B cell (primary cell): Measurements from ENCODE around the gene ABCA4. TPM values are rescaled to one million over a fixed set of nuclear protein-coding genes. Genes with fewer than 3 reads are reported as not detected.

Experiments
- ATAC-seq: fragments of 200-7000 bp; cut with Tn5 transposase; one replicate; pipeline ENCODE4 v1.10.0; 2021; ENCODE audit warnings: low read depth, mild to moderate bottlenecking, moderate number of reproducible peaks, moderate library complexity
- CTCF ChIA-PET: fragments of 350-600 bp; sonication (Branson Sonifier 250); formaldehyde crosslinking; loops from one replicate; lab custom pipeline; 2021; ENCODE audit warnings: antibody characterized with exemption, inconsistent platforms; lab: Charles Lee
- POLR2A ChIA-PET: fragments of 350-600 bp; sonication (Branson Sonifier 250); formaldehyde crosslinking; loops from one replicate; lab custom pipeline; 2021; ENCODE audit warnings: antibody characterized with exemption; lab: Charles Lee
- DNase-seq: peaks from one replicate; pipeline ENCODE4 v3.0.0; 2013
- H2AFZ ChIP-seq: 2 replicates; pipeline ENCODE4 v1.6.1; 2012; ENCODE audit warnings: mild to moderate bottlenecking, low read depth, low read length; ENCODE audit not compliant: insufficient read depth, poor library complexity, severe bottlenecking
- H3K27ac ChIP-seq, 2 donors: 1 replicate in 1 of 2; 2 replicates in 1 of 2; pipeline ENCODE4 v1.5.1; 2012 to 2013; ENCODE audit warnings: low read length in 2 of 2, mild to moderate bottlenecking in 2 of 2, moderate library complexity in 1 of 2
- H3K27me3 ChIP-seq, 4 experiments: fragments of 200-600 bp in 1 of 4; sonication (generic) in 1 of 4; replicated peaks in 1 of 4; 1 replicate in 2 of 4; 2 replicates in 2 of 4; pipeline versions ENCODE4 v1.6.1 to v1.7.0; 2013 to 2016; ENCODE audit warnings: low read length in 3 of 4, mild to moderate bottlenecking in 2 of 4, mixed read lengths in 1 of 4, moderate library complexity in 1 of 4; ENCODE audit not compliant: insufficient read depth in 4 of 4, control insufficient read depth in 3 of 4; ENCODE audit errors: control extremely low read depth in 1 of 4
- H3K36me3 ChIP-seq, 2 experiments: replicated peaks in 1 of 2; 1 replicate in 1 of 2; 2 replicates in 1 of 2; pipeline versions ENCODE4 v1.6.1 to v1.7.1; 2013; ENCODE audit warnings: low read length in 1 of 2; ENCODE audit not compliant: insufficient read depth in 2 of 2, control insufficient read depth in 1 of 2; ENCODE audit errors: control extremely low read depth in 1 of 2, extremely low read depth in 1 of 2
- H3K4me1 ChIP-seq, 2 donors: fragments of 200-600 bp in 1 of 2; sonication (generic) in 1 of 2; 1 replicate in 1 of 2; 2 replicates in 1 of 2; pipeline versions ENCODE4 v1.5.1 to v1.6.1; 2013 to 2017; ENCODE audit warnings: low read length in 2 of 2; ENCODE audit not compliant: control insufficient read depth in 2 of 2, insufficient read depth in 2 of 2
- H3K4me2 ChIP-seq: replicated peaks from 2 replicates; pipeline ENCODE3; 2012; ENCODE audit warnings: mild to moderate bottlenecking, low read depth, low read length; ENCODE audit not compliant: poor library complexity, severe bottlenecking
- H3K4me3 ChIP-seq, 5 experiments: fragments of 200-600 bp in 1 of 5; sonication (generic) in 1 of 5; 1 replicate in 3 of 5; 2 replicates in 2 of 5; pipeline versions ENCODE4 v1.5.1 to v1.7.0; 2011 to 2016; ENCODE audit warnings: low read length in 4 of 5, mild to moderate bottlenecking in 4 of 5, low read depth in 2 of 5, control low read depth in 1 of 5, moderate library complexity in 1 of 5; ENCODE audit not compliant: insufficient read depth in 1 of 5; ENCODE audit errors: control extremely low read depth in 1 of 5, extremely low read depth in 1 of 5
- H3K79me2 ChIP-seq: fragments of 200-600 bp; sonication (generic); one replicate; pipeline ENCODE4 v1.6.0; 2016; ENCODE audit warnings: low read length; ENCODE audit not compliant: control insufficient read depth, insufficient read depth
- H3K9ac ChIP-seq: fragments of 200-600 bp; sonication (generic); 2 replicates; pipeline ENCODE4 v1.6.1; 2017; ENCODE audit warnings: mild to moderate bottlenecking, low read length, moderate library complexity
- H3K9me3 ChIP-seq, 3 donors: one replicate each; pipeline versions ENCODE4 v1.6.1 to v1.7.1; 2013; ENCODE audit warnings: low read length in 2 of 3; ENCODE audit not compliant: control insufficient read depth in 2 of 3, insufficient read depth in 1 of 3; ENCODE audit errors: control extremely low read depth in 1 of 3
- H4K20me1 ChIP-seq: 2 replicates; pipeline ENCODE4 v1.6.0; 2012; ENCODE audit warnings: mild to moderate bottlenecking, low read length; ENCODE audit not compliant: insufficient read depth, control insufficient read depth, poor library complexity, severe bottlenecking
- H3K27ac Mint-ChIP-seq: one replicate; pipeline ENCODE4 v1.8.0; 2021; ENCODE audit warnings: mixed read lengths
- H3K27me3 Mint-ChIP-seq: one replicate; pipeline ENCODE4 v1.8.0; 2021; ENCODE audit warnings: mixed read lengths
- H3K4me1 Mint-ChIP-seq: one replicate; pipeline ENCODE4 v1.8.0; 2021; ENCODE audit warnings: mixed read lengths
- H3K4me3 Mint-ChIP-seq: one replicate; pipeline ENCODE4 v1.8.0; 2021; ENCODE audit warnings: mixed read lengths
- H3K9me3 Mint-ChIP-seq: one replicate; pipeline ENCODE4 v1.8.0; 2022; ENCODE audit warnings: mixed read lengths; ENCODE audit not compliant: insufficient read depth
- EZH2 ChIP-seq: IDR thresholded peaks from 2 replicates; pipeline ENCODE4 v1.6.1; 2012; ENCODE audit warnings: borderline replicate concordance, low read depth, mild to moderate bottlenecking, moderate library complexity, low read length; ENCODE audit not compliant: insufficient read depth, poor library complexity, severe bottlenecking
- WGBS: methylation state at CpG from one replicate; pipeline ENCODE4 v1.1.5; 2013; ENCODE audit warnings: missing lambda C conversion rate; ENCODE audit not compliant: insufficient coverage; 5-methylcytosine and 5-hydroxymethylcytosine counted together
- intact Hi-C: fragments of 100-400 bp; cut with micrococcal nuclease; formaldehyde crosslinking; loops from one replicate; pipeline ENCODE4 v1.10.0; 2022
- polyA plus RNA-seq: library from polyadenylated mRNA; depleted of rRNA; stranded (reverse); fragments of >200 nt; gene quantifications from 2 replicates; pipeline ENCODE4 v1.2.3, GENCODE V29; 2012
- total RNA-seq, 2 donors: library from RNA; stranded (reverse); fragments of 120-200 nt in 1 of 2; gene quantifications; 1 replicate in 1 of 2; 2 replicates in 1 of 2; pipeline versions ENCODE4 v1.2.3 to v1.2.4, GENCODE V29; 2013 to 2022
- TF ChIP-seq, protein P1 (sequence below): fragments of 200-600 bp; IDR thresholded peaks from one replicate; pipeline ENCODE4 v1.8.0; 2022; ENCODE audit warnings: antibody characterized with exemption, mild to moderate bottlenecking

The ABCA4 gene
- total and polyA plus RNA-seq, 2 donors (not counting 1 experiment from before 2014, with no cell fraction given) = not detected

DNA sequence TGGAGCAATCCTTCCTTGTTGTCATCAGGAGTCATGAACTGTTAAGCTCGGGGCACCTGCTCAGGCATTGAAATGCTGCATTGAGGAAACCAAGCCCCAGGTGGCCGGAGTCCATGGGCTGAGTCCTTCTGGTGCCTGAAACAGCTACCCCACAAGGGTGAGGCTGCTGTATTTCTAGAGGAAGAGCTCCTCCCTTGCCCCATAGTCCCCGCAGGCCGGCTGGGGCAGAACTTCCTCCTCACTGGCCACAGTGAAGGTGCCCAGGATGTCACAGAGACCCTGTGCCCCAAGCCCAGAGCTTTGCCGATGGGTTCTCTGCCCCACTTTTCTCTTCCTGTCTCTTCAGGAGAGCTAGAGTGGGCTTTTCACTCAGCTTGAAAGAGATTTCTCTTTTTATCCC is 130.9 kb downstream of the ABCA4 start:
- intact Hi-C loops = no loop called here
- no peaks in the 10 kb centered on the region for H3K9me3 Mint-ChIP-seq
- no peak overlapping the region for H3K4me3 ChIP-seq
- ChIA-PET CTCF (interaction anchor here (1.1 kb wide), 1 partner anchor 36 kb away, joined by 3 read pairs; no protein-coding TSS in a partner anchor), POLR2A (no interaction called here)
- no peak overlapping the region for H3K9ac ChIP-seq
- H3K79me2 ChIP-seq = no peaks in the 10 kb centered on the region
- H3K4me1 Mint-ChIP-seq = no peaks in the 10 kb centered on the region
- H4K20me1 ChIP-seq = no peaks in the 10 kb centered on the region
- 85% methylated on average over 4 of the region's 5 CpGs for WGBS
- no peaks in the 10 kb centered on the region for H3K9me3 ChIP-seq
- H3K27me3 Mint-ChIP-seq = peaks cover 27% of the 10 kb centered on the region
- H3K36me3 ChIP-seq = no peaks in the 10 kb centered on the region
- DNase-seq = no peak
- ATAC-seq = no peak
- H3K27ac Mint-ChIP-seq = no peak overlapping the region
- no peak overlapping the region for H3K4me2 ChIP-seq
- no peak overlapping the region for H2AFZ ChIP-seq
- H3K27ac ChIP-seq = no peak overlapping the region
- TF ChIP-seq, protein P1, sequence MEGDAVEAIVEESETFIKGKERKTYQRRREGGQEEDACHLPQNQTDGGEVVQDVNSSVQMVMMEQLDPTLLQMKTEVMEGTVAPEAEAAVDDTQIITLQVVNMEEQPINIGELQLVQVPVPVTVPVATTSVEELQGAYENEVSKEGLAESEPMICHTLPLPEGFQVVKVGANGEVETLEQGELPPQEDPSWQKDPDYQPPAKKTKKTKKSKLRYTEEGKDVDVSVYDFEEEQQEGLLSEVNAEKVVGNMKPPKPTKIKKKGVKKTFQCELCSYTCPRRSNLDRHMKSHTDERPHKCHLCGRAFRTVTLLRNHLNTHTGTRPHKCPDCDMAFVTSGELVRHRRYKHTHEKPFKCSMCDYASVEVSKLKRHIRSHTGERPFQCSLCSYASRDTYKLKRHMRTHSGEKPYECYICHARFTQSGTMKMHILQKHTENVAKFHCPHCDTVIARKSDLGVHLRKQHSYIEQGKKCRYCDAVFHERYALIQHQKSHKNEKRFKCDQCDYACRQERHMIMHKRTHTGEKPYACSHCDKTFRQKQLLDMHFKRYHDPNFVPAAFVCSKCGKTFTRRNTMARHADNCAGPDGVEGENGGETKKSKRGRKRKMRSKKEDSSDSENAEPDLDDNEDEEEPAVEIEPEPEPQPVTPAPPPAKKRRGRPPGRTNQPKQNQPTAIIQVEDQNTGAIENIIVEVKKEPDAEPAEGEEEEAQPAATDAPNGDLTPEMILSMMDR = no peak
- TF ChIP-seq EZH2 = no peak
- peaks cover 0 to 4% (median 0%) of the 10 kb centered on the region in 4 experiments for H3K27me3 ChIP-seq
- no peak overlapping the region for H3K4me3 Mint-ChIP-seq
- H3K4me1 ChIP-seq = no peaks in the 10 kb centered on the region

DNA sequence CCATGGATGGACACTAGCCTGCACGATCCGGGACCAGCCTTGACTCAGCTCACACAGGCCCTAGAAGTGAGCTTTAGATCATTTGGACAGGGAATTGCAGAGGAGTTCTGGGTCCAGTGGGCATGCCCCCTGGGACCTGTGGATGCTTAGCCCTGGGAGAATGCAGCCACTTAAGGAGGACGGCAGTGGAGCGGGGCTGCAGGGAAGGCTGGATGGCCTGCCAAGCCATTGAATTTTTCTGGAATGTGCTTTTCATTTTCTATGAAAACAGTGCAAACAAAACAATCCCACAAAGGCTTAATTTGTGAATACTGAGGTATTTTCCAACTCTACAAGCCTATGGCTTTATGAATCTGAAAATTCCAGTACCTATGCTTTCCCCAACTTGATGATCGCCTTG is 131.3 kb downstream of the ABCA4 start:
- no peak overlapping the region for H3K4me3 ChIP-seq
- no peaks in the 10 kb centered on the region for H3K4me1 ChIP-seq
- no peaks in the 10 kb centered on the region for H3K36me3 ChIP-seq
- ChIA-PET POLR2A (no interaction called here), CTCF (interaction anchor here (1.1 kb wide), 1 partner anchor 37 kb away, joined by 3 read pairs; no protein-coding TSS in a partner anchor)
- TF ChIP-seq, protein P1 = no peak
- no peak for TF ChIP-seq EZH2
- ATAC-seq (no peak), DNase-seq (no peak)
- H2AFZ ChIP-seq = no peak overlapping the region
- intact Hi-C loops = no loop called here
- no peaks in the 10 kb centered on the region for H3K9me3 ChIP-seq
- WGBS = 96% methylated on average over 3 of the region's 5 CpGs
- Mint-ChIP-seq H3K27ac (no peak overlapping the region), H3K4me3 (no peak overlapping the region), H3K9me3 (no peaks in the 10 kb centered on the region), H3K27me3 (peaks cover 28% of the 10 kb centered on the region), H3K4me1 (no peaks in the 10 kb centered on the region)
- no peak overlapping the region for H3K9ac ChIP-seq
- no peak overlapping the region for H3K27ac ChIP-seq
- peaks cover 0 to 4% (median 0%) of the 10 kb centered on the region in 4 experiments for H3K27me3 ChIP-seq
- H4K20me1 ChIP-seq = no peaks in the 10 kb centered on the region
- no peaks in the 10 kb centered on the region for H3K79me2 ChIP-seq
- no peak overlapping the region for H3K4me2 ChIP-seq
